Upper lobe of left lung (tissue), 6 donors: ENCODE measurements around the gene ITGB1BP1. TPM values are rescaled to one million over a fixed set of nuclear protein-coding genes. Genes with fewer than 3 reads are reported as not detected.

Experiments used
- ATAC-seq, 2 donors: fragments of 200-7000 bp; cut with Tn5 transposase; one replicate each; pipeline ENCODE4 v1.9.1; 2022; ENCODE audit warnings: mild to moderate bottlenecking in 2 of 2, moderate library complexity in 2 of 2; ENCODE audit not compliant: low FRiP score in 2 of 2
- DNase-seq, 2 donors: peaks; one replicate each; pipeline ENCODE4 v3.0.0-alpha.2; 2019 to 2020
- H3K27ac ChIP-seq, 4 donors: fragments of 200-600 bp; sonication (generic); one replicate each; pipeline ENCODE4 v1.5.1; 2016 to 2019
- H3K27me3 ChIP-seq, 4 donors: fragments of 200-600 bp; sonication (generic); one replicate each; pipeline ENCODE4 v1.5.1; 2017 to 2019
- H3K36me3 ChIP-seq, 4 donors: fragments of 200-600 bp; sonication (generic); one replicate each; pipeline ENCODE4 v1.5.1; 2016 to 2019
- H3K4me1 ChIP-seq, 4 donors: fragments of 200-600 bp; sonication (generic); one replicate each; pipeline ENCODE4 v1.5.1; 2018 to 2019
- H3K4me3 ChIP-seq, 4 donors: fragments of 200-600 bp; sonication (generic); one replicate each; pipeline ENCODE4 v1.5.1; 2017 to 2019; ENCODE audit warnings: mild to moderate bottlenecking in 2 of 4, moderate library complexity in 1 of 4
- H3K9me3 ChIP-seq, 4 donors: fragments of 200-600 bp; sonication (generic); one replicate each; pipeline ENCODE4 v1.5.1; 2018 to 2019
- CTCF ChIP-seq, 6 experiments: fragments of 450-650 bp in 4 of 6; fragments of 200-600 bp in 2 of 6; sonication (generic) in 2 of 6; IDR thresholded peaks; one replicate each; pipeline ENCODE4 v1.5.1; 2016 to 2019; ENCODE audit warnings: antibody characterized with exemption in 6 of 6
- EP300 ChIP-seq, 4 donors: sonication (generic); formaldehyde crosslinking; IDR thresholded peaks; one replicate each; pipeline ENCODE4 v1.5.1; 2017; ENCODE audit warnings: antibody characterized with exemption in 4 of 4, control low read depth in 2 of 4
- POLR2A ChIP-seq, 4 donors: fragments of 450-650 bp; IDR thresholded peaks; one replicate each; pipeline ENCODE4 v1.5.1; 2016 to 2017; ENCODE audit warnings: antibody characterized with exemption in 4 of 4, mild to moderate bottlenecking in 2 of 4
- POLR2AphosphoS5 ChIP-seq, 2 donors: sonication (generic); formaldehyde crosslinking; IDR thresholded peaks; one replicate each; pipeline ENCODE4 v1.5.1; 2017; ENCODE audit warnings: antibody characterized with exemption in 2 of 2
- WGBS, 2 donors: methylation state at CpG; one replicate each; pipeline ENCODE4 v1.1.5; 2017 to 2018; 5-methylcytosine and 5-hydroxymethylcytosine counted together
- total RNA-seq, 6 donors: library from RNA; depleted of rRNA in 4 of 6; stranded (reverse); fragments of >200 nt in 4 of 6; gene quantifications; one replicate each; pipeline versions ENCODE4 v1.1.0 to v1.2.1, GENCODE V29; 2016 to 2021
- donor health status: DM: no; HTN: no; CAD: no; lungs with moderate emphysema.
- donor health status: DM: no; HTN: yes; CAD: no; lungs with severe emphysema.

ITGB1BP1 gene
- total RNA-seq, 6 donors from 2014 or later: 25.1 to 87.2 (median 39.1) TPM

GRCh38 chr2:9375857-9376428 lies 47.4 kb downstream of the ITGB1BP1 start:
- TF ChIP-seq POLR2AphosphoS5 (IDR thresholded peaks at IDR 0.05) (no peak), EP300 (IDR thresholded peaks at IDR 0.05) (no peak), POLR2A (IDR thresholded peaks at IDR 0.05) (no peak), CTCF (IDR thresholded peaks at IDR 0.05) (no peak)
- Histone ChIP-seq H3K36me3 (peaks cover 0 to 68% (median 18%) of the 10 kb centered on the region in 4 donors), H3K9me3 (no peaks in the 10 kb centered on the region), H3K4me3 (no peak overlapping the region), H3K27me3 (no peaks in the 10 kb centered on the region), H3K27ac (no peak overlapping the region), H3K4me1 (peaks cover 0 to 5% (median 2%) of the 10 kb centered on the region in 4 donors)
- DNase-seq (no peak), ATAC-seq (no peak)
- 87 to 100% methylated on average over 3 to 4 of the region's 4 CpGs for WGBS, 2 donors

GRCh38 chr2:9374071-9374730 lies 49.1 kb downstream of the ITGB1BP1 start:
- TF ChIP-seq POLR2A (IDR thresholded peaks at IDR 0.05) (no peak), EP300 (IDR thresholded peaks at IDR 0.05) (no peak), POLR2AphosphoS5 (IDR thresholded peaks at IDR 0.05) (no peak), CTCF (IDR thresholded peaks at IDR 0.05) (no peak)
- ATAC-seq: no peak
- Histone ChIP-seq H3K9me3 (no peaks in the 10 kb centered on the region), H3K36me3 (peaks cover 0 to 70% (median 16%) of the 10 kb centered on the region in 4 donors), H3K27me3 (no peaks in the 10 kb centered on the region), H3K4me3 (no peak overlapping the region), H3K27ac (no peak overlapping the region), H3K4me1 (peaks cover 0 to 5% (median 0%) of the 10 kb centered on the region in 4 donors)
- WGBS, 2 donors: 93% methylated on average over 18 of the region's 18 CpGs
- peak in 1 of 2 donors; percentile 38 for DNase-seq

- ATAC-seq (no peak), DNase-seq (no peak)
- TF ChIP-seq EP300 (IDR thresholded peaks at IDR 0.05) (no peak), POLR2AphosphoS5 (IDR thresholded peaks at IDR 0.05) (no peak), POLR2A (IDR thresholded peaks at IDR 0.05) (no peak), CTCF (IDR thresholded peaks at IDR 0.05) (no peak)
- WGBS, 2 donors: 90 to 91% methylated on average over 2 to 6 of the region's 6 CpGs
- Histone ChIP-seq H3K27me3 (no peaks in the 10 kb centered on the region), H3K4me3 (no peak overlapping the region), H3K27ac (no peak overlapping the region), H3K36me3 (peaks cover 0 to 66% (median 15%) of the 10 kb centered on the region in 4 donors), H3K4me1 (peaks cover 0 to 5% (median 0%) of the 10 kb centered on the region in 4 donors), H3K9me3 (no peaks in the 10 kb centered on the region)
Observed at GRCh38 chr2:9373476-9373875, 49.9 kb downstream of the ITGB1BP1 start.

- DNase-seq: no peak
- ATAC-seq: no peak
- Histone ChIP-seq H3K27ac (no peak overlapping the region), H3K9me3 (no peaks in the 10 kb centered on the region), H3K36me3 (peaks cover 0 to 66% (median 16%) of the 10 kb centered on the region in 4 donors), H3K4me3 (no peak overlapping the region), H3K4me1 (peaks cover 0 to 4% (median 0%) of the 10 kb centered on the region in 4 donors), H3K27me3 (no peaks in the 10 kb centered on the region)
- 93 to 96% methylated on average over 17 of the region's 17 CpGs for WGBS, 2 donors
- TF ChIP-seq CTCF (IDR thresholded peaks at IDR 0.05) (no peak), EP300 (IDR thresholded peaks at IDR 0.05) (no peak), POLR2AphosphoS5 (IDR thresholded peaks at IDR 0.05) (no peak), POLR2A (IDR thresholded peaks at IDR 0.05) (no peak)
Observed at GRCh38 chr2:9373047-9373446, 50.3 kb downstream of the ITGB1BP1 start.
